RWPE1 (cell line): ENCODE data around the gene SLFN12L.

Experiments
- CTCF ChIA-PET: fragments of 350-600 bp; sonication (Branson Sonifier 250); formaldehyde crosslinking; extraction: SDS; loops from one replicate; lab custom pipeline; 2021; lab: Yijun Ruan, JAX
- POLR2A ChIA-PET: fragments of 400-600 bp; formaldehyde crosslinking; extraction: SDS; loops from one replicate; lab custom pipeline; 2020; ENCODE audit warnings: antibody characterized with exemption; ENCODE audit not compliant: low non-redundant PET; lab: Yijun Ruan, JAX
- DNase-seq: peaks from one replicate; pipeline ENCODE4 v3.0.0; 2012; ENCODE audit warnings: low spot score
- H3K27ac ChIP-seq: fragments of 450-650 bp; 2 replicates; pipeline ENCODE4 v1.5.1; 2017
- TF ChIP-seq, protein P1 (sequence below): fragments of 450-650 bp; conservative IDR thresholded peaks from 2 replicates; pipeline ENCODE4 v1.5.1; 2017; ENCODE audit warnings: low read depth, mild to moderate bottlenecking

SLFN12L gene

DNA sequence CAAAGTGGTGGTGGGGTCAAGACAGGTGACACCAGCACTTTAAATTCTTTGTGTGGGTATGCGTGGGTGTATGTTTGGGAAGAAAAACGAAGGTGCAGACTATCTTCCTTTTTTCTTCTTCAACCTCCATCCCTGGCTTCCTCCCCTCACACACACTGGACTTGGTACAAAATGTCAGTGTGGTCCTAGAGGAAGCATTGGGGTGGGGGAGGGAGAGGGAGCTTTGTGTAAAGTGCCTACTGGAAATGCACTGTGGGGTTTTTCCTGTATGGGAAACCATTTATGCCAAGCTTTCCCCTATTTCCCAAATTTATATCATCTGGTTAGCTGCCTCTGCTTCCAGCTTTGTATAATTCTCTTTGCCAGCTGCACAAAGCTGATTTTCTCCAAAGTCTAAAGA lies 44.4 kb downstream of the SLFN12L start:
- ChIA-PET CTCF (no interaction called here), POLR2A (no interaction called here)
- TF ChIP-seq, protein P1, sequence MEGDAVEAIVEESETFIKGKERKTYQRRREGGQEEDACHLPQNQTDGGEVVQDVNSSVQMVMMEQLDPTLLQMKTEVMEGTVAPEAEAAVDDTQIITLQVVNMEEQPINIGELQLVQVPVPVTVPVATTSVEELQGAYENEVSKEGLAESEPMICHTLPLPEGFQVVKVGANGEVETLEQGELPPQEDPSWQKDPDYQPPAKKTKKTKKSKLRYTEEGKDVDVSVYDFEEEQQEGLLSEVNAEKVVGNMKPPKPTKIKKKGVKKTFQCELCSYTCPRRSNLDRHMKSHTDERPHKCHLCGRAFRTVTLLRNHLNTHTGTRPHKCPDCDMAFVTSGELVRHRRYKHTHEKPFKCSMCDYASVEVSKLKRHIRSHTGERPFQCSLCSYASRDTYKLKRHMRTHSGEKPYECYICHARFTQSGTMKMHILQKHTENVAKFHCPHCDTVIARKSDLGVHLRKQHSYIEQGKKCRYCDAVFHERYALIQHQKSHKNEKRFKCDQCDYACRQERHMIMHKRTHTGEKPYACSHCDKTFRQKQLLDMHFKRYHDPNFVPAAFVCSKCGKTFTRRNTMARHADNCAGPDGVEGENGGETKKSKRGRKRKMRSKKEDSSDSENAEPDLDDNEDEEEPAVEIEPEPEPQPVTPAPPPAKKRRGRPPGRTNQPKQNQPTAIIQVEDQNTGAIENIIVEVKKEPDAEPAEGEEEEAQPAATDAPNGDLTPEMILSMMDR, result no peak
- no peak overlapping the region for H3K27ac ChIP-seq
- no peak for DNase-seq

DNA sequence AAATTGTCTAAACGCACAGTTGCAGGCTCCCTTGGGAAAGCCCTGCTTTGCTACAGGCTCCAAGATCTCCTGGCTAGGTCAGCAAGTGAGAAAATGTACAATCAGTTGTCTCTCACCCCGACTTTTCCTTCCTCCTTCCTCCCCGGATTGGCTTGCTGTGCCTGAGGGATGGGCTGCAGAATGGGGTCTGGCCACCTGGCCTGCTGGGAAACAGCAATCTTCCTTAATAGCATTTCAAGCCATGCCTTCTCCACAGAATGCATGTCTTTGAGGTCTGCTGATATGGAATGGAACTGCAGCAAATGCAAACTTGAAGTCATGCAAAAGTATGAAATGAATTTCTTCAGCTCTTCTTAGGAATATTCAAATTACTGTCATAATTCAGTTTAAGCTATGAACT lies 46.1 kb downstream of the SLFN12L start:
- ChIA-PET CTCF (no interaction called here), POLR2A (no interaction called here)
- H3K27ac ChIP-seq, result no peak overlapping the region
- TF ChIP-seq, protein P1, result no peak
- DNase-seq, result no peak

DNA sequence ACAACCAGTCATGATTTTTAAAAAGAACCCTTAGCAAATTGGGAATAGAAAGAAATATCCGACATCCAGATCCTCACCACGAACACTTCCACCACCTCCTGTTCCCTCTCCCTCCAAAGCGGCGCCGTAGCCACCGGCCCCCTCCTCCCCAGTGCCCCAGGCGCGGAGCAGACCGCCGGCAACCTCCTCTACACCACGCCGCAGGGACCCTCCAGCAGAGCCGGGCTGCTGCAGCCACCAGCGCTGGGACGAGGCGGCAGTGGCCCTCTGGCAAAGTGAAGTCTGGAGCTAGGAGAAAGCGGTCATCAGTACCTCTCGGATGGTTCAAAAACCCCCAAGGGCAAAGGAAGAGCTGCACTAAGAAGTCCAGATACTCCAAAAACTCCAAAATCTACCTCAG lies 47.5 kb downstream of the SLFN12L start:
- ChIA-PET CTCF (interaction anchor here (0.8 kb wide), 1 partner anchor 11 kb away, joined by 3 read pairs; no protein-coding TSS in a partner anchor), POLR2A (no interaction called here)
- no peak for DNase-seq
- TF ChIP-seq, protein P1, result no peak
- H3K27ac ChIP-seq, result no peak overlapping the region

DNA sequence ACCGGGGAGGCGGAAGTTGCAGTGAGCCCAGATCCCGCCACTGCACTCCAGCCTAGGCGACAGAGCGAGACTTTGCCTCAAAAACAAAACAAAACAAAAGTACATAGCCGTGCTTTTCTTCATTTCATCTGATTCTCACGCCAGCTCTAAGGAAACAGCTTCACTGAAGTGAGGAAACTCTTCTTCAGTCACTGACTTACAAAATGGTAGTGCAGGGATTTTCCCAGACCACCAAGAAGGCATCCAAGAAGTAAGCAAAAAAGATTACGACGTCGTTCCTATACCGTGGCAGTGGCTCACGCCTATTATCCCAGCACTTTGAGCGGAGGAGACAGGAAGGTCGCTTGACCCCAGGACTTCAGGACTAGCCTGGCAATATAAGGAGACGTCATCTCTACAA lies 48.5 kb downstream of the SLFN12L start:
- TF ChIP-seq, protein P1, result no peak
- H3K27ac ChIP-seq, result no peak overlapping the region
- ChIA-PET POLR2A (no interaction called here), CTCF (no interaction called here)
- DNase-seq, result no peak

DNA sequence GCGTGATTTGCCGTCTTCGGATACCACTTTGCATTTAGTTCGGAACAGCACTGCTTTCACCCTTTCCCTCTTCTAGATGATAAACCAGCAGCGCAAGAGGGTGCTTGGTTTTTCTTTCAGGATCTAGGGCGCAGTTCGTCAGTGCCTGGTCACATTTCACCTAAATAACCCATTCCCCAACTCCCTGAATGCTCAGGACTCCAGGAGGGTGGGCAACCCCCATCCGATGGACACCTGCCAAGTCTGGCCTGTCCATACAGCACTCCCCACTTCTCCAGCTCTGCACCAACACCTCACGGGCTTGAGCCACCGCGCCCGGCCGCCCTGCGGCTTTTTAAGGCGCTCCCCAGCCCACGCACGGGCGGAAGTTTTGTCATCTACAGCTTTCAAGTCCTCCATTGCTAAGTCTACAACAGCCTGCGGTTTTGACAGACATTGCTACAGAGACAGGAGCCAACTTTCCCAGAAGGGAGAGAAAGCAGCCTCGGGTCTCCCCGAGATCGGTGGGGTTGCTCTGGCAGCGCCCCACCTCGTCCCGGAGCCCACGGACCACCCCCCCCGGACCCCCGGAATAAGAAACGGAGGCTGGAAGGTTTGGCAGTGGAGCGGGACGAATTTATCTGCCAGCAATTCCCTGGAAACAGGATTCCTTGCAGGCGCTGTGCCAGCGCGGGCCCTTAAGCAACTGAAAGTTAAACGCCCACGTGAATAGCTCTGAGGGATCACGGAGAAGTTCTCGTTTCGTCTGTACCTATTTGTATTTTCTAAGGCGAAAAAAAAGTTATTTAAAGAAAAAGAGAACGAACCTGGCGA lies 50.4 kb downstream of the SLFN12L start:
- ChIA-PET CTCF (interaction anchor here (0.6 kb wide), 1 partner anchor 260 kb away, joined by 3 read pairs; no protein-coding TSS in a partner anchor), POLR2A (interaction anchor here (0.6 kb wide), 1 partner anchor 67 kb away, joined by 4 read pairs; no protein-coding TSS in a partner anchor)
- peak; percentile 64 for DNase-seq
- TF ChIP-seq, protein P1, result no peak
- peak overlapping the region; percentile 64 for H3K27ac ChIP-seq

DNA sequence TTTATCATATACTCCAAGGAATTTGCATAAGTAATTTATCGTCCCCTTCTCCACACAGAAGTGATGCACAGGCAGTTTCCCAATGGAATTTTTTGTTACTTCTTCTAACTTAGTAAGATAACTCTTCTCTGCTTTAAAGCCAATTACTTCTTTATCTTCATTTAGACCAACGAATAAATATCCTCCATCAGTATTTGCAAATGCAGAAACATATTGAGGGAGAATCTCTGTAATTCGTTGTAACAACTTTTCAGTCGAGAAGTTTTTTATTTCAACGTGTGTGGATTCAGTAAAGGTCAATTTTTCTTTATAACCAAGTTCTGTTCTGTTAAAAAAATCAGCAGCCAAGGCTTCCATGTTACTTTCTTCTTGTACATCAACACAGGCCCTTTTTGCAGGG lies 58.2 kb downstream of the SLFN12L start:
- CTCF ChIA-PET, result no interaction called here
- POLR2A ChIA-PET, result no interaction called here
- H3K27ac ChIP-seq, result no peak overlapping the region
- TF ChIP-seq, protein P1, result no peak
- no peak for DNase-seq
